HEK293 (cell line): ENCODE data around the gene PTPRN.
A peak's percentile ranks its signal among the peaks of the same experiment; 100 is the strongest.

ENCODE experiments used
- CTCF ChIA-PET: fragments of 350-600 bp; formaldehyde crosslinking; extraction: SDS; loops from one replicate; lab custom pipeline; 2021; ENCODE audit warnings: antibody characterized with exemption; lab: Yijun Ruan, JAX
- POLR2A ChIA-PET: fragments of 300-600 bp; formaldehyde crosslinking; extraction: SDS; loops from one replicate; lab custom pipeline; 2020; ENCODE audit warnings: antibody characterized with exemption, inconsistent platforms; lab: Yijun Ruan, JAX
- H3K27ac ChIP-seq: fragments of 200-500 bp; sonication (Bioruptor generic); 2 replicates; pipeline ENCODE4 v1.5.1; 2014; ENCODE audit warnings: low read depth, low read length, control low read depth, inconsistent platforms; ENCODE audit errors: extremely low read depth
- H3K36me3 ChIP-seq, 2 experiments: fragments of 200-500 bp in 1 of 2; sonication (Bioruptor generic) in 1 of 2; 1 replicate in 1 of 2; 2 replicates in 1 of 2; pipeline ENCODE4 v1.5.1; 2014 to 2017; ENCODE audit warnings: inconsistent platforms in 2 of 2, low read length in 2 of 2; ENCODE audit not compliant: control insufficient read depth in 2 of 2, insufficient read depth in 1 of 2
- H3K4me1 ChIP-seq: fragments of 200-500 bp; sonication (Bioruptor generic); 2 replicates; pipeline ENCODE4 v1.5.1; 2014; ENCODE audit warnings: mild to moderate bottlenecking, low read length, inconsistent platforms; ENCODE audit not compliant: control insufficient read depth, insufficient read depth
- H3K4me3 ChIP-seq: 2 replicates; pipeline ENCODE4 v1.5.1; 2011; ENCODE audit warnings: low read depth, mild to moderate bottlenecking, control low read depth, low read length, moderate library complexity
- H3K9me3 ChIP-seq: fragments of 200-500 bp; sonication (Bioruptor generic); 2 replicates; pipeline ENCODE4 v1.5.1; 2014; ENCODE audit warnings: low read depth, low read length, inconsistent platforms; ENCODE audit not compliant: control insufficient read depth, insufficient read depth
- HOXA7 ChIP-seq: sonication (generic); formaldehyde crosslinking; IDR thresholded peaks from 2 replicates; pipeline ENCODE4 v1.8.1; 2022; ENCODE audit warnings: missing genetic modification reagents, borderline replicate concordance
- KLF10 ChIP-seq: fragments of 450-650 bp; IDR thresholded peaks from 2 replicates; pipeline ENCODE4 v1.5.1; 2018; ENCODE audit warnings: missing biosample characterization, mild to moderate bottlenecking, missing genetic modification characterization
- SALL2 ChIP-seq: fragments of 450-650 bp; formaldehyde crosslinking; IDR thresholded peaks from 2 replicates; pipeline ENCODE4 v1.5.0; 2017; ENCODE audit warnings: missing biosample characterization, mild to moderate bottlenecking, missing genetic modification characterization, borderline replicate concordance
- ZBTB11 ChIP-seq: fragments of 450-650 bp; formaldehyde crosslinking; conservative IDR thresholded peaks from 2 replicates; pipeline ENCODE4 v1.5.1; 2016; ENCODE audit warnings: low read depth, missing biosample characterization, missing genetic modification characterization
- ZBTB49 ChIP-seq: fragments of 450-650 bp; formaldehyde crosslinking; IDR thresholded peaks from 2 replicates; pipeline ENCODE4 v1.5.1; 2016; ENCODE audit warnings: missing biosample characterization, missing genetic modification characterization, low read depth
- ZBTB7A ChIP-seq: fragments of 450-650 bp; formaldehyde crosslinking; IDR thresholded peaks from 2 replicates; pipeline ENCODE4 v1.5.1; 2016; ENCODE audit warnings: low read depth, missing biosample characterization, missing genetic modification characterization
- ZNF114 ChIP-seq: fragments of 450-650 bp; formaldehyde crosslinking; IDR thresholded peaks from 2 replicates; pipeline ENCODE4 v1.5.0; 2017; ENCODE audit warnings: missing biosample characterization, missing genetic modification characterization
- ZNF155 ChIP-seq: fragments of 450-650 bp; formaldehyde crosslinking; IDR thresholded peaks from 2 replicates; pipeline ENCODE4 v1.5.1; 2016; ENCODE audit warnings: missing biosample characterization, missing genetic modification characterization
- ZNF18 ChIP-seq: fragments of 450-650 bp; formaldehyde crosslinking; IDR thresholded peaks from 2 replicates; pipeline ENCODE4 v1.5.1; 2016; ENCODE audit warnings: missing biosample characterization, missing genetic modification characterization
- ZNF341 ChIP-seq: fragments of 450-650 bp; formaldehyde crosslinking; IDR thresholded peaks from 2 replicates; pipeline ENCODE4; 2016; ENCODE audit warnings: low read depth, missing biosample characterization, missing genetic modification characterization
- ZNF449 ChIP-seq: fragments of 450-650 bp; formaldehyde crosslinking; IDR thresholded peaks from 2 replicates; pipeline ENCODE4 v1.5.1; 2017; ENCODE audit warnings: missing biosample characterization, mild to moderate bottlenecking, missing genetic modification characterization, moderate library complexity
- ZNF513 ChIP-seq: fragments of 450-650 bp; IDR thresholded peaks from 2 replicates; pipeline ENCODE4 v1.5.1; 2018; ENCODE audit warnings: missing biosample characterization, missing genetic modification characterization
- ZNF561 ChIP-seq: fragments of 450-650 bp; IDR thresholded peaks from 2 replicates; pipeline ENCODE4 v1.5.1; 2018; ENCODE audit warnings: missing biosample characterization, missing genetic modification characterization, borderline replicate concordance
- ZNF658 ChIP-seq: fragments of 450-650 bp; formaldehyde crosslinking; IDR thresholded peaks from 2 replicates; pipeline ENCODE4; 2016; ENCODE audit warnings: missing biosample characterization, missing genetic modification characterization
- ZNF660 ChIP-seq: fragments of 450-650 bp; IDR thresholded peaks from 2 replicates; pipeline ENCODE4 v1.5.1; 2018; ENCODE audit warnings: missing biosample characterization, mild to moderate bottlenecking, missing genetic modification characterization
- ZNF677 ChIP-seq: fragments of 450-650 bp; IDR thresholded peaks from 2 replicates; pipeline ENCODE4 v1.5.0; 2018; ENCODE audit warnings: missing biosample characterization, mild to moderate bottlenecking, missing genetic modification characterization, moderate library complexity
- ZNF707 ChIP-seq: fragments of 450-650 bp; formaldehyde crosslinking; IDR thresholded peaks from 2 replicates; pipeline ENCODE4 v1.5.1; 2016; ENCODE audit warnings: missing biosample characterization, missing genetic modification characterization

The PTPRN gene

GRCh38 chr2:219306047-219306446, 3.2 kb downstream of the PTPRN start:
- ChIA-PET POLR2A (no interaction called here), CTCF (interaction anchor here (0.6 to 3.6 kb wide), 3 partner anchors 12 to 430 kb away, joined by 4 to 24 read pairs (median 5); no protein-coding TSS in a partner anchor)

GRCh38 chr2:219304223-219304622, 5.0 kb downstream of the PTPRN start:
- no peak overlapping the region for H3K4me3 ChIP-seq
- no peaks in the 10 kb centered on the region for H3K4me1 ChIP-seq
- no peaks in the 10 kb centered on the region for H3K9me3 ChIP-seq
- H3K36me3 ChIP-seq = no peaks in the 10 kb centered on the region
- ChIA-PET POLR2A (no interaction called here), CTCF (interaction anchor here (0.6 to 3.6 kb wide), 3 partner anchors 10 to 128 kb away, joined by 3 to 24 read pairs (median 6); no protein-coding TSS in a partner anchor)
- TF ChIP-seq ZBTB11 (no peak), ZNF658 (no peak), ZNF513 (tag by site-specific recombination) (peak; percentile 36)
- H3K27ac ChIP-seq = no peak overlapping the region

More at GRCh38 chr2:219306047-219306446, 3.2 kb downstream of the PTPRN start:
- no peak for TF ChIP-seq ZNF513 (tag by site-specific recombination)
- TF ChIP-seq ZNF561 (tag by site-specific recombination) = no peak
- no peak for TF ChIP-seq KLF10 (tag by site-specific recombination)
- TF ChIP-seq ZNF155 (tag by site-specific recombination) = no peak
- no peak for TF ChIP-seq HOXA7
- no peak for TF ChIP-seq SALL2 (tag by site-specific recombination)
- no peak for TF ChIP-seq ZBTB49
- TF ChIP-seq ZBTB7A (tag by site-specific recombination) = no peak
- TF ChIP-seq ZNF449 (tag by site-specific recombination) = no peak
- TF ChIP-seq ZNF341 (tag by site-specific recombination) = no peak
- no peak for TF ChIP-seq ZNF18 (tag by site-specific recombination)
- no peak for TF ChIP-seq ZNF677
- TF ChIP-seq ZNF707 (tag by site-specific recombination) = no peak
- no peak for TF ChIP-seq ZNF660 (tag by site-specific recombination)
- TF ChIP-seq ZNF114 (tag by site-specific recombination) = no peak
- no peak overlapping the region for H3K4me3 ChIP-seq
- no peaks in the 10 kb centered on the region for H3K9me3 ChIP-seq
- H3K36me3 ChIP-seq = no peaks in the 10 kb centered on the region
- no peaks in the 10 kb centered on the region for H3K4me1 ChIP-seq
- no peak overlapping the region for H3K27ac ChIP-seq
